GM12891 (cell line): ENCODE data around the gene DCANP1.

Experiments used
- PAX5 ChIP-seq: IDR thresholded peaks from 2 replicates; pipeline ENCODE4 v1.6.1; 2011; ENCODE audit warnings: low read length, moderate library complexity, mild to moderate bottlenecking; ENCODE audit not compliant: insufficient read depth, severe bottlenecking
- POLR2A ChIP-seq: IDR thresholded peaks from 2 replicates; pipeline ENCODE4 v1.6.1; 2011; ENCODE audit warnings: low read depth, low read length, control low read depth
- POLR2AphosphoS5 ChIP-seq: IDR thresholded peaks from 2 replicates; pipeline ENCODE4 v1.6.1; 2011; ENCODE audit warnings: low read depth, low read length, control low read depth
- POU2F2 ChIP-seq: IDR thresholded peaks from 2 replicates; pipeline ENCODE4 v1.6.1; 2011; ENCODE audit warnings: low read depth, mild to moderate bottlenecking, control low read depth, low read length, moderate library complexity
- TAF1 ChIP-seq: IDR thresholded peaks from 2 replicates; pipeline ENCODE4 v1.6.1; 2011; ENCODE audit warnings: low read depth, low read length, control low read depth

- TF ChIP-seq POLR2A = no peak
- TF ChIP-seq POU2F2 = no peak
- TF ChIP-seq POLR2AphosphoS5 = no peak
- TF ChIP-seq TAF1 = no peak
- no peak for TF ChIP-seq PAX5
These were observed 20.8 kb downstream of the DCANP1 start for GRCh38 chr5:135426102-135427082.
